ENCODE data around the gene FAM90A1.
"Not testable (repeated sequence)": the region's sequence is repeated elsewhere in the genome, so short reads cannot be mapped to it uniquely, and the experiment has no call there.

DNA sequence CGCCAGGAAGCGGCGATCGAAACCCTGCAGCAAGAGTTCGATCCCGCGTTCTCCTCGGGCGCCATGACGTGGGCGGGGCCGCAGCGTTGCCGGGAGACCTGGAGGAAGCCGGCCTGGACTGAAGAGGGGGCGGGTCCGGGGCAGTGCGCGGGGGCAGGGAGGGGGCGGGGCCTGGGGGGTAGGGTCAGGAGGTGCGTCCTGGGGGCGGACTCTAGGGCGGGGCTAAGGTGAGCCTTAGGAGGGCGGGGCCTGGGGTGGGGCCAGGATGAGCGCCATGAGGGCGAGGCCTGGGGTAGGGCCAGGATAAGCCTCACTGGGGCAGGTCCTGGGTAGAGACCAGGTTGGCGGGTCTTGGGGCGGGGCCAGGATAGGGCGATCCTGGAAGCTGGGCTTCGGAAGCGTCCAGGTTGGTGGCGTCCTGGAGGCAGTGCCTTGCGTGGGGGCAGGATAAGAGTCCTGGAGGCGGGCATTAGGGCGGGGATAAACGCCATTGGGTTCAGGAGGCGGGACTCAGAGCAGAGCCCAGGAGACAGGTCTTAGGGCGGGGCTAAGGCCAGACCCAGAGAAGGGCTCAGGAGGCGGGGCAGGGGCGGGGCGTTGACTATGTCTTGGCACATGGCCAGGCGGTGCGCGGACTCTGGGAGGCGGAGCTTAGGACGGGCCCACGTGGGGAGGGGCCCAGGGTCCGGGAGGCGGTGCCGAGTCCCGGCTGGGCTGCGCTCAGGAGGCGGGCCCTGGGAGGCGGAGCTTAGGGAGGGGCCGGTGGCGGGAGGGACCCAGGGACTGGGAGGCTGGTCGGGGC is 15.7 kb upstream of the FAM90A1 start:
- not testable (repeated sequence) for TF ChIP-seq CTCF (IDR thresholded peaks at IDR 0.05 in 8 of 11, conservative IDR thresholded peaks at IDR 0.05 in 3 of 11); POLR2A (IDR thresholded peaks at IDR 0.05)
- peak; percentile 55 to 82 (median 63) for TF ChIP-seq POLR2AphosphoS5 (IDR thresholded peaks at IDR 0.05)

Data from spleen (tissue), 7 donors.